Parathyroid adenoma (tissue), 2 donors: ENCODE measurements around the gene FETUB.

ENCODE experiments used
- H2AFZ ChIP-seq: fragments of 300-600 bp; sonication (generic); one replicate; pipeline ENCODE4 v1.7.0; 2017; ENCODE audit warnings: antibody characterized with exemption, mild to moderate bottlenecking
- H3K27ac ChIP-seq: fragments of 300-600 bp; sonication (generic); one replicate; pipeline ENCODE4 v1.7.0; 2017
- H3K27me3 ChIP-seq: fragments of 300-600 bp; sonication (generic); one replicate; pipeline ENCODE4 v1.7.0; 2017; ENCODE audit warnings: low read length; ENCODE audit not compliant: control insufficient read depth, insufficient read depth
- H3K36me3 ChIP-seq: fragments of 300-600 bp; sonication (generic); one replicate; pipeline ENCODE4 v1.7.0; 2017; ENCODE audit warnings: low read length; ENCODE audit not compliant: control insufficient read depth, insufficient read depth
- H3K4me1 ChIP-seq: fragments of 300-600 bp; sonication (generic); one replicate; pipeline ENCODE4 v1.7.0; 2017; ENCODE audit warnings: control low read depth
- H3K4me2 ChIP-seq: fragments of 300-600 bp; sonication (generic); one replicate; pipeline ENCODE4 v1.7.0; 2017; ENCODE audit warnings: low read length
- H3K4me3 ChIP-seq: fragments of 300-600 bp; sonication (generic); one replicate; pipeline ENCODE4 v1.7.0; 2017; ENCODE audit warnings: low read depth, low read length
- H3K79me2 ChIP-seq: fragments of 300-600 bp; sonication (generic); one replicate; pipeline ENCODE4 v1.7.0; 2017; ENCODE audit warnings: control low read depth
- H3K9ac ChIP-seq: fragments of 300-600 bp; sonication (generic); one replicate; pipeline ENCODE4 v1.7.0; 2017; ENCODE audit warnings: mild to moderate bottlenecking
- H3K9me3 ChIP-seq: fragments of 300-600 bp; sonication (generic); one replicate; pipeline ENCODE4 v1.7.0; 2017; ENCODE audit warnings: low read length; ENCODE audit not compliant: control insufficient read depth
- CTCF ChIP-seq: fragments of 300-600 bp; sonication (generic); IDR thresholded peaks from one replicate; pipeline ENCODE4 v1.7.0; 2017; ENCODE audit warnings: antibody characterized with exemption, mild to moderate bottlenecking
- donor health status: primary hyperparathyroidism.

The FETUB gene

GRCh38 chr3:186605561-186606545, 34.3 kb upstream of the FETUB start:
- TF ChIP-seq CTCF: no peak
- H3K4me3 ChIP-seq: no peak overlapping the region
- no peak overlapping the region for H3K9ac ChIP-seq
- H3K9me3 ChIP-seq: no peaks in the 10 kb centered on the region
- H3K4me1 ChIP-seq: no peaks in the 10 kb centered on the region
- no peak overlapping the region for H3K4me2 ChIP-seq
- no peaks in the 10 kb centered on the region for H3K27me3 ChIP-seq
- H3K27ac ChIP-seq: no peak overlapping the region
- no peaks in the 10 kb centered on the region for H3K36me3 ChIP-seq
- no peaks in the 10 kb centered on the region for H3K79me2 ChIP-seq
- no peak overlapping the region for H2AFZ ChIP-seq

- no peaks in the 10 kb centered on the region for H3K27me3 ChIP-seq
- H2AFZ ChIP-seq: no peak overlapping the region
- no peak overlapping the region for H3K4me3 ChIP-seq
- H3K9me3 ChIP-seq: no peaks in the 10 kb centered on the region
- H3K4me2 ChIP-seq: no peak overlapping the region
- no peaks in the 10 kb centered on the region for H3K4me1 ChIP-seq
- no peak overlapping the region for H3K9ac ChIP-seq
- TF ChIP-seq CTCF: no peak
- no peak overlapping the region for H3K27ac ChIP-seq
- H3K36me3 ChIP-seq: no peaks in the 10 kb centered on the region
- H3K79me2 ChIP-seq: no peaks in the 10 kb centered on the region
Measured at GRCh38 chr3:186608624-186609215, 31.5 kb upstream of the FETUB start.

- H3K4me3 ChIP-seq: no peak overlapping the region
- no peaks in the 10 kb centered on the region for H3K4me1 ChIP-seq
- H3K36me3 ChIP-seq: no peaks in the 10 kb centered on the region
- TF ChIP-seq CTCF: no peak
- H3K79me2 ChIP-seq: no peaks in the 10 kb centered on the region
- H2AFZ ChIP-seq: no peak overlapping the region
- no peaks in the 10 kb centered on the region for H3K27me3 ChIP-seq
- H3K9me3 ChIP-seq: no peaks in the 10 kb centered on the region
- H3K27ac ChIP-seq: no peak overlapping the region
- H3K9ac ChIP-seq: no peak overlapping the region
- no peak overlapping the region for H3K4me2 ChIP-seq
Measured at GRCh38 chr3:186609247-186609868, 30.8 kb upstream of the FETUB start.

GRCh38 chr3:186612065-186612464, 28.1 kb upstream of the FETUB start:
- Histone ChIP-seq H3K9me3 (no peaks in the 10 kb centered on the region), H3K27me3 (no peaks in the 10 kb centered on the region), H2AFZ (no peak overlapping the region), H3K79me2 (no peaks in the 10 kb centered on the region), H3K4me3 (no peak overlapping the region), H3K36me3 (no peaks in the 10 kb centered on the region), H3K9ac (no peak overlapping the region), H3K4me1 (no peaks in the 10 kb centered on the region), H3K4me2 (no peak overlapping the region), H3K27ac (no peak overlapping the region)
- no peak for TF ChIP-seq CTCF
